Endothelial cell of umbilical vein (primary cell): Measurements from ENCODE around the gene TAP2. TPM values are rescaled to one million over a fixed set of nuclear protein-coding genes. Genes with fewer than 3 reads are reported as not detected.

Source experiments
- BruUV-seq: library from RNA; stranded (reverse); fragments of 400-500 nt; replicated peaks from 2 replicates; lab custom pipeline; 2021; lab: Mats Ljungman, UMichigan
- CTCF ChIA-PET: fragments of 300-600, 350-600 bp; sonication (Branson Sonifier 250); formaldehyde crosslinking; loops from one replicate; lab custom pipeline; 2021; ENCODE audit warnings: antibody characterized with exemption, inconsistent platforms; lab: Charles Lee
- POLR2A ChIA-PET: fragments of 300-600, 350-600 bp; sonication (Branson Sonifier 250); formaldehyde crosslinking; loops from one replicate; lab custom pipeline; 2021; ENCODE audit warnings: antibody characterized with exemption, inconsistent platforms; lab: Charles Lee
- DNase-seq: peaks from one replicate; pipeline ENCODE4 v3.0.0-alpha.2; 2011; ENCODE audit warnings: low read depth, low spot score
- FAIRE-seq: peaks from 2 replicates; lab custom pipeline; 2011; peaks lifted over from hg19 to GRCh38; lab: Jason Lieb, UNC
- H2AFZ ChIP-seq: 2 replicates; pipeline ENCODE4 v1.6.0; 2012; ENCODE audit warnings: low read depth, low read length, control low read depth, inconsistent platforms
- H3K27ac ChIP-seq: 2 replicates; pipeline ENCODE4 v1.5.1; 2011; ENCODE audit warnings: low read depth, mild to moderate bottlenecking, control low read depth, low read length, moderate library complexity; ENCODE audit not compliant: insufficient read depth
- H3K27me3 ChIP-seq, 2 experiments: 2 replicates each; pipeline versions ENCODE4 v1.6.0 to v1.6.1; 2011; ENCODE audit warnings: low read length in 2 of 2, mixed read lengths in 1 of 2; ENCODE audit not compliant: control insufficient read depth in 2 of 2, insufficient read depth in 2 of 2
- H3K36me3 ChIP-seq, 2 experiments: 2 replicates in 1 of 2; 3 replicates in 1 of 2; pipeline ENCODE4 v1.5.1; 2011; ENCODE audit warnings: low read length in 2 of 2, mild to moderate bottlenecking in 1 of 2, moderate library complexity in 1 of 2; ENCODE audit not compliant: control insufficient read depth in 2 of 2, insufficient read depth in 2 of 2; ENCODE audit errors: extremely low read depth in 1 of 2
- H3K4me1 ChIP-seq: 3 replicates; pipeline ENCODE4 v1.5.1; 2011; ENCODE audit warnings: mild to moderate bottlenecking, low read length; ENCODE audit not compliant: control insufficient read depth, insufficient read depth; ENCODE audit errors: extremely low read depth
- H3K4me2 ChIP-seq: 2 replicates; pipeline ENCODE4 v1.6.1; 2011; ENCODE audit warnings: low read length, control low read depth, mixed read lengths; ENCODE audit not compliant: insufficient read depth
- H3K4me3 ChIP-seq, 3 experiments: fragments of 200-600 bp in 1 of 3; sonication (generic), shearing (Covaris generic) in 1 of 3; replicated peaks in 1 of 3; 2 replicates each; pipeline ENCODE4 v1.5.1; 2011 to 2016; ENCODE audit warnings: control low read depth in 3 of 3, low read length in 3 of 3, mild to moderate bottlenecking in 2 of 3, inconsistent platforms in 1 of 3, low read depth in 1 of 3, moderate library complexity in 1 of 3; ENCODE audit not compliant: insufficient read depth in 1 of 3
- H3K79me2 ChIP-seq: 2 replicates; pipeline ENCODE4 v1.6.0; 2012; ENCODE audit warnings: low read length, inconsistent platforms; ENCODE audit not compliant: control insufficient read depth, insufficient read depth
- H3K9ac ChIP-seq: replicated peaks from 2 replicates; pipeline ENCODE3; 2011; ENCODE audit warnings: low read length, control low read depth; ENCODE audit not compliant: insufficient read depth; ENCODE audit errors: extremely low read depth
- H3K9me1 ChIP-seq: replicated peaks from 3 replicates; pipeline ENCODE4 v1.6.0; 2011; ENCODE audit warnings: mild to moderate bottlenecking, low read length; ENCODE audit not compliant: control insufficient read depth, insufficient read depth; ENCODE audit errors: extremely low read depth
- H3K9me3 ChIP-seq: replicated peaks from 2 replicates; pipeline ENCODE4 v1.5.1; 2012; ENCODE audit warnings: low read length, inconsistent platforms; ENCODE audit not compliant: control insufficient read depth, insufficient read depth
- H4K20me1 ChIP-seq: replicated peaks from 2 replicates; pipeline ENCODE3; 2011; ENCODE audit warnings: mild to moderate bottlenecking, low read length; ENCODE audit not compliant: control insufficient read depth, insufficient read depth; ENCODE audit errors: extremely low read depth
- EZH2 ChIP-seq: IDR thresholded peaks from 2 replicates; pipeline ENCODE4 v1.6.1; 2012; ENCODE audit warnings: borderline replicate concordance, low read depth, mild to moderate bottlenecking, moderate library complexity, low read length, inconsistent platforms; ENCODE audit not compliant: severe bottlenecking
- FOS ChIP-seq: IDR thresholded peaks from 2 replicates; pipeline ENCODE4 v1.6.1; 2011; ENCODE audit warnings: mild to moderate bottlenecking, low read length, moderate library complexity, borderline replicate concordance; ENCODE audit not compliant: insufficient read depth
- JUN ChIP-seq: IDR thresholded peaks from 2 replicates; pipeline ENCODE4 v1.6.1; 2011; ENCODE audit warnings: borderline replicate concordance, low read depth; ENCODE audit not compliant: insufficient read length, insufficient read depth
- MAX ChIP-seq: IDR thresholded peaks from 2 replicates; pipeline ENCODE4 v1.6.1; 2011; ENCODE audit not compliant: insufficient read depth, insufficient read length
- MYC ChIP-seq: IDR thresholded peaks from one replicate; pipeline ENCODE4 v1.6.1; 2011; ENCODE audit warnings: mild to moderate bottlenecking, low read depth, low read length
- POLR2A ChIP-seq: IDR thresholded peaks from 2 replicates; pipeline ENCODE4 v1.6.1; 2012; ENCODE audit warnings: low read depth, mild to moderate bottlenecking, control low read depth, low read length
- POLR2AphosphoS5 ChIP-seq: IDR thresholded peaks from 2 replicates; pipeline ENCODE4 v1.6.1; 2012; ENCODE audit warnings: low read depth, mild to moderate bottlenecking, control low read depth, low read length, moderate library complexity; ENCODE audit not compliant: insufficient read depth
- dilution Hi-C: fragments of 300-500 bp; cut with MboI; formaldehyde crosslinking; loops from one replicate; pipeline ENCODE4 v1.15.0; 2019; ENCODE audit warnings: low sequenced_read_pairs; ENCODE audit not compliant: extremely low pct_ligation_motif_present
- intact Hi-C: fragments of 100-400 bp; cut with micrococcal nuclease; formaldehyde crosslinking; loops from one replicate; pipeline ENCODE4 v1.10.0; 2022
- polyA plus RNA-seq, 4 experiments: library from polyadenylated mRNA; depleted of rRNA in 3 of 4; stranded (reverse) in 3 of 4; unstranded in 1 of 4; fragments of >200 nt; gene quantifications; 2 replicates each; pipeline versions ENCODE4 v1.2.1 to v1.2.3, GENCODE V29; 2011 to 2012; ENCODE audit warnings: missing spikeins in 1 of 4
- total RNA-seq: library from RNA; stranded (reverse); gene quantifications from 2 replicates; pipeline ENCODE4 v1.2.3, GENCODE V29; 2021
- TF ChIP-seq, protein P1 (sequence below), 2 donors: IDR thresholded peaks; 1 replicate in 1 of 2; 2 replicates in 1 of 2; pipeline ENCODE4 v1.5.1; 2011; ENCODE audit warnings: low read length in 2 of 2, mild to moderate bottlenecking in 2 of 2, moderate library complexity in 2 of 2, control low read depth in 1 of 2, inconsistent platforms in 1 of 2, low read depth in 1 of 2; ENCODE audit not compliant: insufficient read depth in 1 of 2; ENCODE audit errors: extremely low read depth in 1 of 2

TAP2 gene
- total and polyA plus RNA-seq, 2 donors (not counting 3 experiments of a cell fraction or from before 2014, with no cell fraction given) = 18.4 to 57.8 TPM

DNA sequence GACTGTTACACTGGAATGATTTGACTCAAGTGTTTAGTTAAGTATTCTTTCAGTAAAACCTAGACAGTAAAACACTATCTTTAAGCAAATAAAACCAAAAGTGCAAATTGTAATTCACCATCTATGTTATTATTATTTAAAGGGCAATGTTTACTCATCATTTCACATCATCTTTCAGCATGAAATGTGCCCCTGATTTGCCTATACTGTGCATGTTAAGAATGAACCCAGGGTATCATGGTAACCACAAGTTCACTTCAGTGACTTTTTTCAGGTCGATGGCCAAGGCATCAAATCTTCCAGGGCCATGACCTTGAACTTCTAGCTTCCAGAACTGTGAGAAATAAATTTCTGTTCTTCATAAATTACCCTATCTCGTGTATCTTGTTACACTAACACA, 19.7 kb downstream of the TAP2 start:
- Histone ChIP-seq H3K9ac (no peak overlapping the region), H3K79me2 (no peaks in the 10 kb centered on the region), H3K27me3 (peaks cover 0 to 8% of the 10 kb centered on the region in 2 experiments), H3K9me3 (no peaks in the 10 kb centered on the region), H2AFZ (no peak overlapping the region), H4K20me1 (no peaks in the 10 kb centered on the region), H3K9me1 (no peaks in the 10 kb centered on the region), H3K36me3 (no peaks in the 10 kb centered on the region), H3K4me1 (no peaks in the 10 kb centered on the region), H3K27ac (no peak overlapping the region), H3K4me3 (no peak overlapping the region), H3K4me2 (no peak overlapping the region)
- FAIRE-seq = no peak
- TF ChIP-seq, protein P1, sequence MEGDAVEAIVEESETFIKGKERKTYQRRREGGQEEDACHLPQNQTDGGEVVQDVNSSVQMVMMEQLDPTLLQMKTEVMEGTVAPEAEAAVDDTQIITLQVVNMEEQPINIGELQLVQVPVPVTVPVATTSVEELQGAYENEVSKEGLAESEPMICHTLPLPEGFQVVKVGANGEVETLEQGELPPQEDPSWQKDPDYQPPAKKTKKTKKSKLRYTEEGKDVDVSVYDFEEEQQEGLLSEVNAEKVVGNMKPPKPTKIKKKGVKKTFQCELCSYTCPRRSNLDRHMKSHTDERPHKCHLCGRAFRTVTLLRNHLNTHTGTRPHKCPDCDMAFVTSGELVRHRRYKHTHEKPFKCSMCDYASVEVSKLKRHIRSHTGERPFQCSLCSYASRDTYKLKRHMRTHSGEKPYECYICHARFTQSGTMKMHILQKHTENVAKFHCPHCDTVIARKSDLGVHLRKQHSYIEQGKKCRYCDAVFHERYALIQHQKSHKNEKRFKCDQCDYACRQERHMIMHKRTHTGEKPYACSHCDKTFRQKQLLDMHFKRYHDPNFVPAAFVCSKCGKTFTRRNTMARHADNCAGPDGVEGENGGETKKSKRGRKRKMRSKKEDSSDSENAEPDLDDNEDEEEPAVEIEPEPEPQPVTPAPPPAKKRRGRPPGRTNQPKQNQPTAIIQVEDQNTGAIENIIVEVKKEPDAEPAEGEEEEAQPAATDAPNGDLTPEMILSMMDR (IDR thresholded peaks at IDR 0.05; ENCODE audit: extremely low read depth in 1 of 2, insufficient read depth in 1 of 2, low read depth in 1 of 2, low read length in 2 of 2) = no peak
- TF ChIP-seq FOS (no peak), MAX (no peak), POLR2A (no peak), POLR2AphosphoS5 (no peak)
- dilution Hi-C loops = no loop called here
- no peak for DNase-seq
- CTCF ChIA-PET = interaction anchor here (2.3 kb wide), 1 partner anchor 49 kb away, joined by 10 read pairs; no protein-coding TSS in a partner anchor
- BruUV-seq = no TSS peak
- intact Hi-C loops = no loop called here
- POLR2A ChIA-PET = no interaction called here

DNA sequence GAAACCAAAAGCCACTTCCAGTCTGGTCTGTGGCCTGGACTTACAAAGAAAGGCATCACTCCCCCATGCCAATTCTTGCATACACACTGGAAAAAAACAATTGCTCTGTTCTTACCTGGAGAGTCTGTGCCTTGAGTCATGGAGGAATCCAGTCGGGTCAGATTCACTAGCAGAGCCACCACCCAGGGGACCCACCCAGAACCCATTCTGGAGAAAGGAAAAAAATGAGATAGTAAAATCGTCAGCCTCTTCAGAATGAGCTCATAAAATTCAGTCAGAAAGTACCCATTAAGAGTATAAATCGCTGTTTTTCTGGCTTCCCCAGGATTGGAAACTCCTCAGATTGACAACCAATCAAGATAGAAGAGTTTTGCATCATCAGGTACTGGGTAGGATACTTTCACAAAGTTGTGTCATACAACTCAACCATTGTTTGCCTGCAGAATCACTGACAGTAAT, 21.8 kb downstream of the TAP2 start, which contains the start of gene HLA-DOB:
HLA-DOB (minus strand) TSS at position 257 of the 459 bp plus-strand sequence; CDS start at position 206, 51 bp downstream.
- intact Hi-C loops (no loop called here), dilution Hi-C loops (no loop called here)
- FAIRE-seq (no peak), DNase-seq (peak; percentile 51)
- Histone ChIP-seq H3K9me1 (no peaks in the 10 kb centered on the region), H4K20me1 (no peaks in the 10 kb centered on the region), H3K4me1 (no peaks in the 10 kb centered on the region), H3K4me2 (no peak within 1 kb of the TSS), H3K4me3 (no peak within 1 kb of the TSS), H3K9me3 (no peaks in the 10 kb centered on the region), H3K36me3 (no peaks in the 10 kb centered on the region), H2AFZ (no peak within 1 kb of the TSS), H3K27me3 (peaks cover 4 to 17% of the 10 kb centered on the region in 2 experiments), H3K27ac (no peak within 1 kb of the TSS), H3K79me2 (no peaks in the 10 kb centered on the region), H3K9ac (no peak within 1 kb of the TSS)
- BruUV-seq = no TSS peak
- ChIA-PET CTCF (no interaction called here), POLR2A (no interaction called here)
- TF ChIP-seq POLR2AphosphoS5 (no peak), POLR2A (no peak), MYC (no peak), EZH2 (no peak), JUN (no peak)
